ENCODE data around the gene SH2D2A. TPM values are rescaled to one million over a fixed set of nuclear protein-coding genes. Genes with fewer than 3 reads are reported as not detected.

The SH2D2A gene
- total and polyA plus RNA-seq, 9 of the 15 experiments (the other 6 are each of a cell fraction or from before 2014, with no cell fraction given) = 0.89 to 33.6 (median 6.9) TPM

DNA sequence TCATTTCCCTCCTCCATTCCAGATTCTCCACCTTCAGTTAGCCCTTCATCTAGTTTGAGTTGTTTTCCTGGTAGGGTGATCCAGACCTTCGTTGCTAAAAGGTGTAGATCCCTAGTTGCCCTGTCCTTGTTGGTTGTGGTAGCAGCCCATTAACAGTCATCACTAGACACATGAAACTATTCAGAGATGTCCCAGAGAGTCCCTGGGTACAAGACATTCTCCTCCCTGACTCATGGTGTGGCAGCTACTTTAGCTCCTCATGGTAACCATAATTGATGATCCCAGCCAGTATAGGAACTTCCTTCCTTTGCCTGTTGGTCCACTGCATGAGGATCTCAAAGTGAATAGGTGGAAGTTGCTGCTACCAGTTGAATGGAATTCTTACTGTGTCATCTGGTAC lies 6.0 kb upstream of the SH2D2A start:
- no peak overlapping the region for H3K4me3 ChIP-seq
- ATAC-seq = no peak
- H3K4me1 ChIP-seq (replicated peaks in 1 of 2; ENCODE audit: control insufficient read depth in 2 of 2, insufficient read depth in 2 of 2, low read length in 2 of 2) = no peaks in the 10 kb centered on the region; a peak in 1 of 5 replicates
- BruUV-seq (replicated peaks) = no TSS peak
- POLR2A ChIA-PET = interaction anchor here (0.6 to 1.3 kb wide), 3 partner anchors 33 to 242 kb away, joined by 3 to 4 read pairs (median 4); no protein-coding TSS in a partner anchor
- no peaks in the 10 kb centered on the region for H3K9me3 ChIP-seq (replicated peaks; ENCODE audit: control insufficient read depth, insufficient read depth, low read depth, low read length)
- WGBS (ENCODE audit: insufficient coverage, low coverage, missing lambda C conversion rate) = 0% methylated on average over 1 of the region's 1 CpG
- no peak for DNase-seq (ENCODE audit: extremely low read depth in 1 of 4, low spot score in 3 of 4)
- H3K36me3 ChIP-seq (ENCODE audit: control insufficient read depth, insufficient read depth, low read length) = no peaks in the 10 kb centered on the region
- TF ChIP-seq KAT7 (CRISPR knock-in tag; IDR thresholded peaks at IDR 0.05; ENCODE audit: borderline replicate concordance) = no peak
- no peak for TF ChIP-seq CBFA2T2 (conservative IDR thresholded peaks at IDR 0.05)
- no peak for TF ChIP-seq MCM5 (IDR thresholded peaks at IDR 0.05; ENCODE audit: low read depth)
- peaks cover 10 to 16% of the 10 kb centered on the region in 2 experiments; a peak in 3 of 5 replicates for H3K27me3 ChIP-seq (ENCODE audit: control insufficient read depth in 2 of 2, insufficient read depth in 2 of 2, low read length in 2 of 2)
- in situ Hi-C loops (cut with MboI) (no loop called here), intact Hi-C loops (cut with micrococcal nuclease) (no loop called here)
- H2AFZ ChIP-seq (ENCODE audit: low read depth, low read length) = peak overlapping the region; percentile 33; the same call in 1 of the 2 replicates
- no peak overlapping the region for H3K4me2 ChIP-seq (ENCODE audit: insufficient read depth, low read length)
- H3K79me2 ChIP-seq (ENCODE audit: control insufficient read depth, insufficient read depth, low read length) = no peaks in the 10 kb centered on the region
- H3K9ac ChIP-seq (ENCODE audit: insufficient read depth in 1 of 2, low read depth in 2 of 2, low read length in 2 of 2) = no peak overlapping the region
- no peaks in the 10 kb centered on the region for H4K20me1 ChIP-seq (replicated peaks; ENCODE audit: control insufficient read depth, insufficient read depth, low read length)
- no peaks in the 10 kb centered on the region for H3K9me1 ChIP-seq (ENCODE audit: control insufficient read depth, insufficient read depth, low read length)
- no peak for FAIRE-seq
- CTCF ChIA-PET (ENCODE audit: low intra/inter-chr PET ratio) = no interaction called here
- H3K27ac ChIP-seq (ENCODE audit: extremely low read depth, low read depth, low read length) = no peak overlapping the region

GRCh38 chr1:156821801-156822200 lies 5.2 kb upstream of the SH2D2A start:
- H3K79me2 ChIP-seq (ENCODE audit: control insufficient read depth, insufficient read depth, low read length) = no peaks in the 10 kb centered on the region
- no TSS peak for BruUV-seq (replicated peaks)
- intact Hi-C loops (cut with micrococcal nuclease) (no loop called here), in situ Hi-C loops (cut with MboI) (no loop called here)
- H3K9me3 ChIP-seq (replicated peaks; ENCODE audit: control insufficient read depth, insufficient read depth, low read depth, low read length) = no peaks in the 10 kb centered on the region
- no peak overlapping the region for H3K27ac ChIP-seq (ENCODE audit: extremely low read depth, low read depth, low read length)
- H3K4me3 ChIP-seq = no peak overlapping the region
- H4K20me1 ChIP-seq (replicated peaks; ENCODE audit: control insufficient read depth, insufficient read depth, low read length) = no peaks in the 10 kb centered on the region
- H3K9me1 ChIP-seq (ENCODE audit: control insufficient read depth, insufficient read depth, low read length) = no peaks in the 10 kb centered on the region
- H2AFZ ChIP-seq (ENCODE audit: low read depth, low read length) = peak overlapping the region; percentile 53; the same call in 1 of the 2 replicates
- no peaks in the 10 kb centered on the region for H3K36me3 ChIP-seq (ENCODE audit: control insufficient read depth, insufficient read depth, low read length)
- H3K4me2 ChIP-seq (ENCODE audit: insufficient read depth, low read length) = no peak overlapping the region
- ATAC-seq = no peak
- FAIRE-seq = peak; percentile 19
- H3K9ac ChIP-seq (ENCODE audit: insufficient read depth in 1 of 2, low read depth in 2 of 2, low read length in 2 of 2) = no peak overlapping the region
- 7% methylated on average over 4 of the region's 4 CpGs for WGBS (ENCODE audit: insufficient coverage, low coverage, missing lambda C conversion rate)
- ChIA-PET CTCF (ENCODE audit: low intra/inter-chr PET ratio) (no interaction called here), POLR2A (interaction anchor here (0.6 to 1.3 kb wide), 3 partner anchors 32 to 241 kb away, joined by 3 to 4 read pairs (median 4); no protein-coding TSS in a partner anchor)
- DNase-seq (ENCODE audit: extremely low read depth in 1 of 4, low spot score in 3 of 4) = peak in 1 of 4 experiments; percentile 39
- peaks cover 10 to 16% of the 10 kb centered on the region in 2 experiments; a peak in 3 of 5 replicates for H3K27me3 ChIP-seq (ENCODE audit: control insufficient read depth in 2 of 2, insufficient read depth in 2 of 2, low read length in 2 of 2)
- peaks cover 3 to 6% of the 10 kb centered on the region in 2 experiments; a peak in 4 of 5 replicates for H3K4me1 ChIP-seq (replicated peaks in 1 of 2; ENCODE audit: control insufficient read depth in 2 of 2, insufficient read depth in 2 of 2, low read length in 2 of 2)
- TF ChIP-seq CBX2 (IDR thresholded peaks at IDR 0.05; ENCODE audit: insufficient read depth, low read length, poor library complexity, severe bottlenecking) (no peak), CREM (IDR thresholded peaks at IDR 0.05; ENCODE audit: low read depth) (peak; percentile 69), RCOR1 (IDR thresholded peaks at IDR 0.05; ENCODE audit: borderline replicate concordance in 1 of 2, low read depth in 2 of 2, low read length in 2 of 2) (no peak), CGGBP1 (CRISPR knock-in tag; IDR thresholded peaks at IDR 0.05) (no peak), SMARCB1 (IDR thresholded peaks at IDR 0.05; ENCODE audit: insufficient read length, low read depth) (no peak)
- TF ChIP-seq, protein P1, sequence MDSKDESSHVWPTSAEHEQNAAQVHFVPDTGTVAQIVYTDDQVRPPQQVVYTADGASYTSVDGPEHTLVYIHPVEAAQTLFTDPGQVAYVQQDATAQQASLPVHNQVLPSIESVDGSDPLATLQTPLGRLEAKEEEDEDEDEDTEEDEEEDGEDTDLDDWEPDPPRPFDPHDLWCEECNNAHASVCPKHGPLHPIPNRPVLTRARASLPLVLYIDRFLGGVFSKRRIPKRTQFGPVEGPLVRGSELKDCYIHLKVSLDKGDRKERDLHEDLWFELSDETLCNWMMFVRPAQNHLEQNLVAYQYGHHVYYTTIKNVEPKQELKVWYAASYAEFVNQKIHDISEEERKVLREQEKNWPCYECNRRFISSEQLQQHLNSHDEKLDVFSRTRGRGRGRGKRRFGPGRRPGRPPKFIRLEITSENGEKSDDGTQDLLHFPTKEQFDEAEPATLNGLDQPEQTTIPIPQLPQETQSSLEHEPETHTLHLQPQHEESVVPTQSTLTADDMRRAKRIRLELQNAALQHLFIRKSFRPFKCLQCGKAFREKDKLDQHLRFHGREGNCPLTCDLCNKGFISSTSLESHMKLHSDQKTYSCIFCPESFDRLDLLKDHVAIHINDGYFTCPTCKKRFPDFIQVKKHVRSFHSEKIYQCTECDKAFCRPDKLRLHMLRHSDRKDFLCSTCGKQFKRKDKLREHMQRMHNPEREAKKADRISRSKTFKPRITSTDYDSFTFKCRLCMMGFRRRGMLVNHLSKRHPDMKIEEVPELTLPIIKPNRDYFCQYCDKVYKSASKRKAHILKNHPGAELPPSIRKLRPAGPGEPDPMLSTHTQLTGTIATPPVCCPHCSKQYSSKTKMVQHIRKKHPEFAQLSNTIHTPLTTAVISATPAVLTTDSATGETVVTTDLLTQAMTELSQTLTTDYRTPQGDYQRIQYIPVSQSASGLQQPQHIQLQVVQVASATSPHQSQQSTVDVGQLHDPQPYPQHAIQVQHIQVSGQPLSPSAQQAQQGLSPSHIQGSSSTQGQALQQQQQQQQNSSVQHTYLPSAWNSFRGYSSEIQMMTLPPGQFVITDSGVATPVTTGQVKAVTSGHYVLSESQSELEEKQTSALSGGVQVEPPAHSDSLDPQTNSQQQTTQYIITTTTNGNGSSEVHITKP (IDR thresholded peaks at IDR 0.05; ENCODE audit: partially characterized antibody) = peak; percentile 40

Measured in K562 (cell line).